GM12878 (cell line): ENCODE results near the gene POU6F2. TPM values are rescaled to one million over a fixed set of nuclear protein-coding genes. Genes with fewer than 3 reads are reported as not detected.

Experiments
- ATAC-seq: fragments of 200-7000 bp; cut with Tn5 transposase; 3 replicates; pipeline ENCODE4 v1.9.1; 2020; ENCODE audit warnings: mild to moderate bottlenecking, moderate library complexity
- BruUV-seq: library from RNA; stranded (reverse); fragments of 400-500 nt; replicated peaks from 2 replicates; lab custom pipeline; 2021; lab: Mats Ljungman, UMichigan
- CTCF ChIA-PET: fragments of 300-600 bp; sonication (Branson Sonifier 250); formaldehyde crosslinking; extraction: SDS; loops from one replicate; lab custom pipeline; 2021; ENCODE audit warnings: inconsistent platforms; lab: Yijun Ruan, JAX
- POLR2A ChIA-PET: fragments of 350-600 bp; formaldehyde crosslinking; extraction: SDS; loops from one replicate; lab custom pipeline; 2021; ENCODE audit warnings: inconsistent platforms; lab: Charles Lee
- RAD21 ChIA-PET: fragments of 300-600 bp; sonication (Branson Sonifier 250); formaldehyde crosslinking; loops from one replicate; lab custom pipeline; 2023; ENCODE audit warnings: antibody characterized with exemption; ENCODE audit not compliant: unreplicated experiment; lab: Charles Lee
- SMC1A ChIA-PET: fragments of 300-600 bp; sonication (Branson Sonifier 250); formaldehyde crosslinking; loops from one replicate; lab custom pipeline; 2023; ENCODE audit not compliant: unreplicated experiment, uncharacterized antibody; lab: Charles Lee
- DNase-seq: peaks from one replicate; pipeline ENCODE4 v3.0.0-alpha.2; 2011; ENCODE audit warnings: low read depth, low spot score
- FAIRE-seq: peaks from 3 replicates; lab custom pipeline; 2011; peaks lifted over from hg19 to GRCh38; lab: Jason Lieb, UNC
- H2AFZ ChIP-seq: 2 replicates; pipeline ENCODE4 v1.6.0; 2011; ENCODE audit warnings: low read depth, low read length, control low read depth; ENCODE audit not compliant: control insufficient read depth
- H3K27ac ChIP-seq: 2 replicates; pipeline ENCODE4 v1.5.1; 2011; ENCODE audit warnings: control low read depth; ENCODE audit not compliant: control insufficient read depth, insufficient read depth
- H3K27me3 ChIP-seq, 2 experiments: replicated peaks in 1 of 2; 2 replicates each; pipeline versions ENCODE4 v1.6.0 to v1.6.1; 2011; ENCODE audit warnings: low read length in 1 of 2; ENCODE audit not compliant: control insufficient read depth in 2 of 2, insufficient read depth in 2 of 2
- H3K36me3 ChIP-seq, 2 experiments: 2 replicates each; pipeline ENCODE4 v1.5.1; 2011; ENCODE audit warnings: low read length in 1 of 2; ENCODE audit not compliant: control insufficient read depth in 2 of 2, insufficient read depth in 2 of 2
- H3K4me1 ChIP-seq: 2 replicates; pipeline ENCODE4 v1.6.1; 2011; ENCODE audit warnings: mild to moderate bottlenecking, low read length, moderate library complexity, mixed read lengths; ENCODE audit not compliant: control insufficient read depth, insufficient read depth
- H3K4me2 ChIP-seq: 2 replicates; pipeline ENCODE4 v1.6.0; 2011; ENCODE audit warnings: control low read depth; ENCODE audit not compliant: control insufficient read depth, insufficient read depth
- H3K4me3 ChIP-seq: fragments of 200-600 bp; sonication (generic); 2 replicates; pipeline ENCODE4 v1.5.1; 2016
- H3K79me2 ChIP-seq: 2 replicates; pipeline ENCODE4 v1.6.0; 2011; ENCODE audit warnings: low read length; ENCODE audit not compliant: control insufficient read depth, insufficient read depth
- H3K9ac ChIP-seq: 2 replicates; pipeline ENCODE4 v1.8.0; 2011; ENCODE audit warnings: low read length, control low read depth, mixed read lengths; ENCODE audit not compliant: control insufficient read depth, insufficient read depth
- H3K9me3 ChIP-seq: replicated peaks from 3 replicates; pipeline ENCODE4 v1.5.1; 2011; ENCODE audit warnings: mild to moderate bottlenecking, low read length; ENCODE audit not compliant: control insufficient read depth, insufficient read depth
- H4K20me1 ChIP-seq: 2 replicates; pipeline ENCODE4 v1.6.0; 2011; ENCODE audit not compliant: control insufficient read depth, insufficient read depth
- CBX5 ChIP-seq: sonication (generic); IDR thresholded peaks from 2 replicates; pipeline ENCODE4 v1.6.1; 2016; ENCODE audit warnings: low read depth, moderate library complexity, mild to moderate bottlenecking, inconsistent platforms
- NFYA ChIP-seq: IDR thresholded peaks from 2 replicates; pipeline ENCODE4 v1.6.1; 2011; ENCODE audit warnings: low read depth, mild to moderate bottlenecking, low read length, improper control_type of control experiment, borderline replicate concordance
- RCOR1 ChIP-seq: conservative IDR thresholded peaks from 2 replicates; pipeline ENCODE4 v1.6.1; 2012; ENCODE audit warnings: low read depth, low read length, improper control_type of control experiment
- STAT1 ChIP-seq: fragments of 450-650 bp; conservative IDR thresholded peaks from 2 replicates; pipeline ENCODE4 v1.6.1; 2014; ENCODE audit warnings: antibody characterized with exemption, mild to moderate bottlenecking
- WGBS: methylation state at CpG from one replicate; pipeline ENCODE4 v1.1.6; 2016; ENCODE audit warnings: low lambda C conversion rate; ENCODE audit not compliant: insufficient replicate concordance, insufficient coverage; ENCODE audit errors: missing lambda C conversion rate; 5-methylcytosine and 5-hydroxymethylcytosine counted together
- in situ Hi-C: fragments of 300-500 bp; cut with MboI; formaldehyde crosslinking; loops from 9 replicates; pipeline ENCODE4 v1.14.3; 2018; ENCODE audit warnings: mixed read lengths
- intact Hi-C: fragments of 100-400 bp; cut with micrococcal nuclease; formaldehyde crosslinking; loops from one replicate; pipeline ENCODE4 v1.14.2; 2022; ENCODE audit not compliant: unreplicated experiment
- polyA plus RNA-seq, 11 experiments: library from polyadenylated mRNA; depleted of rRNA in 4 of 11; unstranded in 6 of 11; stranded (reverse) in 5 of 11; fragments of >200 nt; fragmentation: Nextera tagmentation in 4 of 11; fragmentation: Illumina TruSeq in 1 of 11; extraction: Ambion mirVana in 4 of 11; extraction: Trizol in 1 of 11; gene quantifications; 1 replicate in 1 of 11; 2 replicates in 10 of 11; pipeline versions ENCODE4 v1.2.1 to v1.2.3, GENCODE V29; 2011 to 2016; ENCODE audit warnings: inconsistent platforms in 2 of 11, missing spikeins in 2 of 11, low read depth in 1 of 11
- total RNA-seq, 4 experiments: library from RNA; depleted of rRNA in 3 of 4; stranded (reverse); fragments of >200 nt in 3 of 4; fragmentation: Illumina TruSeq in 1 of 4; extraction: Trizol in 1 of 4; gene quantifications; 2 replicates each; pipeline versions ENCODE4 v1.2.1 to v1.2.3, GENCODE V29; 2013 to 2021
- TF ChIP-seq, protein P1 (sequence below): fragments of 450-650 bp; IDR thresholded peaks from 2 replicates; pipeline ENCODE4 v1.6.1; 2017; ENCODE audit warnings: mild to moderate bottlenecking
- TF ChIP-seq, protein P2 (sequence below): IDR thresholded peaks from 2 replicates; pipeline ENCODE4 v1.6.1; 2012; ENCODE audit warnings: mild to moderate bottlenecking, low read depth, low read length
- TF ChIP-seq, protein P3 (sequence below): fragments of 450-650 bp; IDR thresholded peaks from 2 replicates; pipeline ENCODE4 v1.6.1; 2016; ENCODE audit warnings: mild to moderate bottlenecking, moderate library complexity, borderline replicate concordance

Gene POU6F2
- total and polyA plus RNA-seq, 10 of the 15 experiments (the other 5 are each of a cell fraction or from before 2014, with no cell fraction given) = 0.10 TPM; not detected in 9

DNA sequence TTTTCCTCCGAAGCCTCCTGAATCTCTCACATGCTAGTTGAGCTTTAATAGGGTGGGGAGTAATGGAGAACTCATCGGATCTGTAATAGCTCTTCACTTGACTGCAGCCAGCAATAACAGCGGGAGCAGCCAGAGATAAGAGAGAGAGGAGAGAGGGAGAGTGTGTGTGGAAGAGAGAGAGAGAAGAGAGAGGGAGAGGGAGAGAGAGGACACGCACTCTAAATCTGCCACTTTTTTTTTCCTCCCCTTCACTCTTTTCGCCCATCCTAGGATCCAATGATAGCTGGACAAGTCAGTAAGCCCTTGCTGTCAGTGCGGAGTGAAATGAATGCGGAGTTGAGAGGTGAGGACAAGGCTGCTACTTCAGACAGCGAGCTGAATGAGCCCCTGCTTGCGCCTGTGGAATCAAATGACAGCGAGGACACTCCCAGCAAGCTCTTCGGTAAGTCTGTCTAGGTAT is 107.9 kb downstream of the POU6F2 start:
- H3K9ac ChIP-seq = no peak overlapping the region
- POLR2A ChIA-PET = interaction anchor here (0.6 kb wide), 1 partner anchor 347 kb away, joined by 8 read pairs; no protein-coding TSS in a partner anchor
- CTCF ChIA-PET = interaction anchor here (0.7 kb wide), 1 partner anchor 294 kb away, joined by 3 read pairs; no protein-coding TSS in a partner anchor
- RAD21 ChIA-PET = no interaction called here
- FAIRE-seq (no peak), DNase-seq (no peak), ATAC-seq (no peak)
- H2AFZ ChIP-seq = no peak overlapping the region
- no peak overlapping the region for H3K4me3 ChIP-seq
- in situ Hi-C loops = no loop called here
- no TSS peak for BruUV-seq
- no peaks in the 10 kb centered on the region for H3K79me2 ChIP-seq
- no peaks in the 10 kb centered on the region for H4K20me1 ChIP-seq
- SMC1A ChIA-PET = interaction anchor here (1.1 kb wide), 1 partner anchor 10 kb away, joined by 3 read pairs; no protein-coding TSS in a partner anchor
- no peaks in the 10 kb centered on the region for H3K36me3 ChIP-seq
- peaks cover 2 to 4% of the 10 kb centered on the region in 2 experiments; a peak in 2 of 4 replicates for H3K27me3 ChIP-seq
- no peaks in the 10 kb centered on the region for H3K4me1 ChIP-seq
- TF ChIP-seq, protein P1, sequence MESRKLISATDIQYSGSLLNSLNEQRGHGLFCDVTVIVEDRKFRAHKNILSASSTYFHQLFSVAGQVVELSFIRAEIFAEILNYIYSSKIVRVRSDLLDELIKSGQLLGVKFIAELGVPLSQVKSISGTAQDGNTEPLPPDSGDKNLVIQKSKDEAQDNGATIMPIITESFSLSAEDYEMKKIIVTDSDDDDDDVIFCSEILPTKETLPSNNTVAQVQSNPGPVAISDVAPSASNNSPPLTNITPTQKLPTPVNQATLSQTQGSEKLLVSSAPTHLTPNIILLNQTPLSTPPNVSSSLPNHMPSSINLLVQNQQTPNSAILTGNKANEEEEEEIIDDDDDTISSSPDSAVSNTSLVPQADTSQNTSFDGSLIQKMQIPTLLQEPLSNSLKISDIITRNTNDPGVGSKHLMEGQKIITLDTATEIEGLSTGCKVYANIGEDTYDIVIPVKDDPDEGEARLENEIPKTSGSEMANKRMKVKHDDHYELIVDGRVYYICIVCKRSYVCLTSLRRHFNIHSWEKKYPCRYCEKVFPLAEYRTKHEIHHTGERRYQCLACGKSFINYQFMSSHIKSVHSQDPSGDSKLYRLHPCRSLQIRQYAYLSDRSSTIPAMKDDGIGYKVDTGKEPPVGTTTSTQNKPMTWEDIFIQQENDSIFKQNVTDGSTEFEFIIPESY = no peak
- no peak for TF ChIP-seq RCOR1
- no peak for TF ChIP-seq CBX5
- TF ChIP-seq STAT1 = no peak
- TF ChIP-seq, protein P2, sequence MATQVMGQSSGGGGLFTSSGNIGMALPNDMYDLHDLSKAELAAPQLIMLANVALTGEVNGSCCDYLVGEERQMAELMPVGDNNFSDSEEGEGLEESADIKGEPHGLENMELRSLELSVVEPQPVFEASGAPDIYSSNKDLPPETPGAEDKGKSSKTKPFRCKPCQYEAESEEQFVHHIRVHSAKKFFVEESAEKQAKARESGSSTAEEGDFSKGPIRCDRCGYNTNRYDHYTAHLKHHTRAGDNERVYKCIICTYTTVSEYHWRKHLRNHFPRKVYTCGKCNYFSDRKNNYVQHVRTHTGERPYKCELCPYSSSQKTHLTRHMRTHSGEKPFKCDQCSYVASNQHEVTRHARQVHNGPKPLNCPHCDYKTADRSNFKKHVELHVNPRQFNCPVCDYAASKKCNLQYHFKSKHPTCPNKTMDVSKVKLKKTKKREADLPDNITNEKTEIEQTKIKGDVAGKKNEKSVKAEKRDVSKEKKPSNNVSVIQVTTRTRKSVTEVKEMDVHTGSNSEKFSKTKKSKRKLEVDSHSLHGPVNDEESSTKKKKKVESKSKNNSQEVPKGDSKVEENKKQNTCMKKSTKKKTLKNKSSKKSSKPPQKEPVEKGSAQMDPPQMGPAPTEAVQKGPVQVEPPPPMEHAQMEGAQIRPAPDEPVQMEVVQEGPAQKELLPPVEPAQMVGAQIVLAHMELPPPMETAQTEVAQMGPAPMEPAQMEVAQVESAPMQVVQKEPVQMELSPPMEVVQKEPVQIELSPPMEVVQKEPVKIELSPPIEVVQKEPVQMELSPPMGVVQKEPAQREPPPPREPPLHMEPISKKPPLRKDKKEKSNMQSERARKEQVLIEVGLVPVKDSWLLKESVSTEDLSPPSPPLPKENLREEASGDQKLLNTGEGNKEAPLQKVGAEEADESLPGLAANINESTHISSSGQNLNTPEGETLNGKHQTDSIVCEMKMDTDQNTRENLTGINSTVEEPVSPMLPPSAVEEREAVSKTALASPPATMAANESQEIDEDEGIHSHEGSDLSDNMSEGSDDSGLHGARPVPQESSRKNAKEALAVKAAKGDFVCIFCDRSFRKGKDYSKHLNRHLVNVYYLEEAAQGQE = no peak
- TF ChIP-seq, protein P3, sequence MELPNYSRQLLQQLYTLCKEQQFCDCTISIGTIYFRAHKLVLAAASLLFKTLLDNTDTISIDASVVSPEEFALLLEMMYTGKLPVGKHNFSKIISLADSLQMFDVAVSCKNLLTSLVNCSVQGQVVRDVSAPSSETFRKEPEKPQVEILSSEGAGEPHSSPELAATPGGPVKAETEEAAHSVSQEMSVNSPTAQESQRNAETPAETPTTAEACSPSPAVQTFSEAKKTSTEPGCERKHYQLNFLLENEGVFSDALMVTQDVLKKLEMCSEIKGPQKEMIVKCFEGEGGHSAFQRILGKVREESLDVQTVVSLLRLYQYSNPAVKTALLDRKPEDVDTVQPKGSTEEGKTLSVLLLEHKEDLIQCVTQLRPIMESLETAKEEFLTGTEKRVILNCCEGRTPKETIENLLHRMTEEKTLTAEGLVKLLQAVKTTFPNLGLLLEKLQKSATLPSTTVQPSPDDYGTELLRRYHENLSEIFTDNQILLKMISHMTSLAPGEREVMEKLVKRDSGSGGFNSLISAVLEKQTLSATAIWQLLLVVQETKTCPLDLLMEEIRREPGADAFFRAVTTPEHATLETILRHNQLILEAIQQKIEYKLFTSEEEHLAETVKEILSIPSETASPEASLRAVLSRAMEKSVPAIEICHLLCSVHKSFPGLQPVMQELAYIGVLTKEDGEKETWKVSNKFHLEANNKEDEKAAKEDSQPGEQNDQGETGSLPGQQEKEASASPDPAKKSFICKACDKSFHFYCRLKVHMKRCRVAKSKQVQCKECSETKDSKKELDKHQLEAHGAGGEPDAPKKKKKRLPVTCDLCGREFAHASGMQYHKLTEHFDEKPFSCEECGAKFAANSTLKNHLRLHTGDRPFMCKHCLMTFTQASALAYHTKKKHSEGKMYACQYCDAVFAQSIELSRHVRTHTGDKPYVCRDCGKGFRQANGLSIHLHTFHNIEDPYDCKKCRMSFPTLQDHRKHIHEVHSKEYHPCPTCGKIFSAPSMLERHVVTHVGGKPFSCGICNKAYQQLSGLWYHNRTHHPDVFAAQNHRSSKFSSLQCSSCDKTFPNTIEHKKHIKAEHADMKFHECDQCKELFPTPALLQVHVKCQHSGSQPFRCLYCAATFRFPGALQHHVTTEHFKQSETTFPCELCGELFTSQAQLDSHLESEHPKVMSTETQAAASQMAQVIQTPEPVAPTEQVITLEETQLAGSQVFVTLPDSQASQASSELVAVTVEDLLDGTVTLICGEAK = no peak
- no peak for TF ChIP-seq NFYA
- H3K27ac ChIP-seq = no peak overlapping the region
- no peak overlapping the region for H3K4me2 ChIP-seq
- intact Hi-C loops = no loop called here
- no peaks in the 10 kb centered on the region for H3K9me3 ChIP-seq
- 24% methylated on average over 11 of the region's 11 CpGs for WGBS
